ENCODE results near the gene SLC13A5.
"Not testable (repeated sequence)": the region's sequence is repeated elsewhere in the genome, so short reads cannot be mapped to it uniquely, and the experiment has no call there.

The SLC13A5 gene

GRCh38 chr17:6683730-6684459, 29.3 kb downstream of the SLC13A5 start:
- DNase-seq (ENCODE audit: low spot score) = no peak

- DNase-seq (ENCODE audit: low spot score) = no peak
Observed at GRCh38 chr17:6683081-6683684, 30.0 kb downstream of the SLC13A5 start.

- DNase-seq (ENCODE audit: low spot score) = no peak
Observed at GRCh38 chr17:6682339-6682738, 30.8 kb downstream of the SLC13A5 start.

- DNase-seq (ENCODE audit: low spot score) = no peak
Observed at GRCh38 chr17:6681671-6682070, 31.5 kb downstream of the SLC13A5 start.

- DNase-seq (ENCODE audit: low spot score) = no peak
Observed at GRCh38 chr17:6681176-6681575, 32.0 kb downstream of the SLC13A5 start.

- no peak for DNase-seq (ENCODE audit: low spot score)
Observed at GRCh38 chr17:6679241-6679640, 33.9 kb downstream of the SLC13A5 start.

- no peak for DNase-seq (ENCODE audit: low spot score)
Observed at GRCh38 chr17:6677946-6678345, 35.2 kb downstream of the SLC13A5 start.

GRCh38 chr17:6677158-6677831, 35.9 kb downstream of the SLC13A5 start:
- DNase-seq (ENCODE audit: low spot score) = no peak

GRCh38 chr17:6676802-6677157, 36.4 kb downstream of the SLC13A5 start:
- no peak for DNase-seq (ENCODE audit: low spot score)

GRCh38 chr17:6675201-6675825, 37.9 kb downstream of the SLC13A5 start:
- no peak for DNase-seq (ENCODE audit: low spot score)

- DNase-seq (ENCODE audit: low spot score) = no peak
Observed at GRCh38 chr17:6674586-6674985, 38.6 kb downstream of the SLC13A5 start.

GRCh38 chr17:6671431-6671830, 41.7 kb downstream of the SLC13A5 start:
- no peak for DNase-seq (ENCODE audit: low spot score)

- DNase-seq (ENCODE audit: low spot score) = no peak
Observed at GRCh38 chr17:6670999-6671398, 42.2 kb downstream of the SLC13A5 start.

GRCh38 chr17:6670571-6670970, 42.6 kb downstream of the SLC13A5 start:
- no peak for DNase-seq (ENCODE audit: low spot score)

- no peak for DNase-seq (ENCODE audit: low spot score)
Observed at GRCh38 chr17:6669479-6670212, 43.5 kb downstream of the SLC13A5 start.

- DNase-seq (ENCODE audit: low spot score) = no peak
Observed at GRCh38 chr17:6668727-6669425, 44.3 kb downstream of the SLC13A5 start.

GRCh38 chr17:6668219-6668618, 45.0 kb downstream of the SLC13A5 start:
- no peak for DNase-seq (ENCODE audit: low spot score)

- DNase-seq (ENCODE audit: low spot score) = no peak
Observed at GRCh38 chr17:6667516-6667915, 45.7 kb downstream of the SLC13A5 start.

- no peak for DNase-seq (ENCODE audit: low spot score)
Observed at GRCh38 chr17:6666557-6666956, 46.6 kb downstream of the SLC13A5 start.

GRCh38 chr17:6666077-6666521, 47.1 kb downstream of the SLC13A5 start:
- peak; percentile 44 for DNase-seq (ENCODE audit: low spot score)

GRCh38 chr17:6663200-6663599, 50.0 kb downstream of the SLC13A5 start:
- not testable (repeated sequence) for DNase-seq (ENCODE audit: low spot score)

GRCh38 chr17:6661464-6661848, 51.7 kb downstream of the SLC13A5 start:
- no peak for DNase-seq (ENCODE audit: low spot score)
